ENCODE data around the gene ITPRIP. TPM values are rescaled to one million over a fixed set of nuclear protein-coding genes. Genes with fewer than 3 reads are reported as not detected.

The ITPRIP gene
- total RNA-seq, 1 donor from 2014 or later: 35.4 TPM

DNA sequence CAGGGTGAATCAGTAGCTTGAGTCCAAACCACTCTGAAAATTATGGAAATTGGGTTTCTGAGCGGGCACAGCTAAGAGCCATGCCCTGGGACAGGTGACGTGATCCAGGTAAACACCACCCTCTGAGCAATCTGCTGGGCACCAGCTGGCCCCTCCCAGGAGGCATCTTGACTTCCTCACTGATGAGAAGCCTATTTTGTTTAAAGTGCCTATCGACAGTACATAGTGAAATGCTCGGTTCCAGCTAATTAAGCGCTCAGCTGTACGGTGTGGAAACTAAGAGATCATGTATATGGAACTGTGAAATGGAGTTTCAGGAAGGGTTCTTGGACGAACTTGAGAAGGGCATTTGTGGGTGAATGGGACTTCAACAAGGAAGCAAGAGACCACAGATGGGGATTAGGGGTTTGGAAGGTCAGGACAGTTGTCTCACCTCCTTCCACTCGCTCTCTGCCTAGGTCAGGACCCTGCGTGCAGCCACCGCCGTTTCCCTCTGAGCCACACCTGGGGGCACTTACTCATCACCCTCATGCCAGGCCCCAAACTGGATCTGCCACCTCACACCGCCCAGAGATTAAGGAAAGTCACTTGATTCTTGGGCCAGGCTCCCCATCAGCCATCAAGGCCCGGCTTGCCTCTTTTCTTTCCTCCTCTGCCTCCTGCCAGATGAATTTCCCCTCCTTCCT is 3.2 kb downstream of the ITPRIP start:
- peak overlapping the region; percentile 97 for H3K4me3 ChIP-seq
- H3K27me3 ChIP-seq (ENCODE audit: low read depth): no peaks in the 10 kb centered on the region
- TF ChIP-seq, protein P1, sequence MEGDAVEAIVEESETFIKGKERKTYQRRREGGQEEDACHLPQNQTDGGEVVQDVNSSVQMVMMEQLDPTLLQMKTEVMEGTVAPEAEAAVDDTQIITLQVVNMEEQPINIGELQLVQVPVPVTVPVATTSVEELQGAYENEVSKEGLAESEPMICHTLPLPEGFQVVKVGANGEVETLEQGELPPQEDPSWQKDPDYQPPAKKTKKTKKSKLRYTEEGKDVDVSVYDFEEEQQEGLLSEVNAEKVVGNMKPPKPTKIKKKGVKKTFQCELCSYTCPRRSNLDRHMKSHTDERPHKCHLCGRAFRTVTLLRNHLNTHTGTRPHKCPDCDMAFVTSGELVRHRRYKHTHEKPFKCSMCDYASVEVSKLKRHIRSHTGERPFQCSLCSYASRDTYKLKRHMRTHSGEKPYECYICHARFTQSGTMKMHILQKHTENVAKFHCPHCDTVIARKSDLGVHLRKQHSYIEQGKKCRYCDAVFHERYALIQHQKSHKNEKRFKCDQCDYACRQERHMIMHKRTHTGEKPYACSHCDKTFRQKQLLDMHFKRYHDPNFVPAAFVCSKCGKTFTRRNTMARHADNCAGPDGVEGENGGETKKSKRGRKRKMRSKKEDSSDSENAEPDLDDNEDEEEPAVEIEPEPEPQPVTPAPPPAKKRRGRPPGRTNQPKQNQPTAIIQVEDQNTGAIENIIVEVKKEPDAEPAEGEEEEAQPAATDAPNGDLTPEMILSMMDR (IDR thresholded peaks at IDR 0.05; ENCODE audit: borderline replicate concordance): no peak
- H3K4me1 ChIP-seq: peaks cover 97% of the 10 kb centered on the region
- peak overlapping the region; percentile 99 for H3K27ac ChIP-seq (replicated peaks)
- H3K36me3 ChIP-seq: no peaks in the 10 kb centered on the region
- intact Hi-C loops (cut with micrococcal nuclease): loop anchor here (5.0 kb wide), 1 partner anchor 33 kb away; no protein-coding TSS in a partner anchor
- DNase-seq: no peak
- H3K9me3 ChIP-seq (replicated peaks): no peaks in the 10 kb centered on the region

DNA sequence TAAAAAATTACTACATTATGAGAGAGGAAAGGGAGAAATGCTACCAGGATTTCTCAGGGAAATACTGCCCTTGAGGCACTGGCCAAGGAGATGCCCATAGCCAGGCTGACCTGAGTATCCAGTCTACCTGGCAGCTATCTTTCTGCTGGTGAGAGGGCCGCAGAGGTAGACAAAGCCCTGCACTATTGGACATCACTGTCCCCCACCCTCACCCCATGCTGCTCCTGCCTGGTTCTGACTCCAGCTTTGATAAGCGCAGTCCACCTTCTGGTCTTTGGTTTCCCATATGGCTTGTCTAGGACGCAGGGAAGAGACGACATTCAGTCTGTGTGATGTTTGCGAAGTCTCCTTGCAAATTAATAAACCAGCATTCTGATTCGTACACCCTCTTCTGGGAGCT is 3.7 kb downstream of the ITPRIP start:
- Histone ChIP-seq H3K4me3 (peak overlapping the region; percentile 97), H3K4me1 (peaks cover 97% of the 10 kb centered on the region), H3K9me3 (replicated peaks) (no peaks in the 10 kb centered on the region), H3K27me3 (ENCODE audit: low read depth) (no peaks in the 10 kb centered on the region), H3K27ac (replicated peaks) (peak overlapping the region; percentile 99), H3K36me3 (no peaks in the 10 kb centered on the region)
- DNase-seq: no peak
- intact Hi-C loops (cut with micrococcal nuclease): no loop called here
- TF ChIP-seq, protein P1 (IDR thresholded peaks at IDR 0.05; ENCODE audit: borderline replicate concordance): no peak

DNA sequence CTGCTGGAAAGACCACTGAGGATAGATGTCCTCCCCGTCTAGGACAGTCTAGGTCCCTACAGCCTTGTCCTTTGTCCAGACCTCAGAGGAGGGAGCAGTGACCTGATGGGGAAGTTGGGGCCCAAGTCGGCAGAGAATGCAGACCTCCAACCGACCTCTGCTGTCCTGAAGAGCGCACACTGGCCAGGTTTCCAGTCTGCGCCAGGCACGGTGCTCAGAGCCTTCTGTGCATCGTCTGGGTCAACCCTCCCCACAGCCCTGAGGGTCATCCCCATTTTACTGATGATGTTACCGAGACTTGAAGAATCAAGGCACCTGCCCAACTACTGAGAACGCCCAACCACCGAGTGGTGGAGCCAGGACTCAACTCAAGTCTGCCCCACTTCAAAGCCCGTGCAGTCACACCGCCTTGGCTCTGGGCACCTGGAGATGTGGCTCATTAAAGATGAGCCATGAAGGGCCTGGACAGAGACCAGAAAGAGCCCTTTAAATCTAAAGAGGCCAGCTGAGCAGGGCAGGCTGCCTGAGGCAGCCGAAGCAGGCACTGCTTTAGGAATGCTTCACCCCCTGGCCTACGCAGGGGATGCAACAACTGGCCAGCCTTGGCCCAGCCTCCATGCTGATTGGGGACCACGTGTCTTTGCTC is 4.4 kb downstream of the ITPRIP start:
- Histone ChIP-seq H3K4me1 (peaks cover 97% of the 10 kb centered on the region), H3K9me3 (replicated peaks) (no peaks in the 10 kb centered on the region), H3K36me3 (no peaks in the 10 kb centered on the region), H3K27me3 (ENCODE audit: low read depth) (no peaks in the 10 kb centered on the region), H3K27ac (replicated peaks) (peak overlapping the region; percentile 99), H3K4me3 (peak overlapping the region; percentile 97)
- intact Hi-C loops (cut with micrococcal nuclease): no loop called here
- TF ChIP-seq, protein P1 (IDR thresholded peaks at IDR 0.05; ENCODE audit: borderline replicate concordance): no peak
- DNase-seq: no peak

DNA sequence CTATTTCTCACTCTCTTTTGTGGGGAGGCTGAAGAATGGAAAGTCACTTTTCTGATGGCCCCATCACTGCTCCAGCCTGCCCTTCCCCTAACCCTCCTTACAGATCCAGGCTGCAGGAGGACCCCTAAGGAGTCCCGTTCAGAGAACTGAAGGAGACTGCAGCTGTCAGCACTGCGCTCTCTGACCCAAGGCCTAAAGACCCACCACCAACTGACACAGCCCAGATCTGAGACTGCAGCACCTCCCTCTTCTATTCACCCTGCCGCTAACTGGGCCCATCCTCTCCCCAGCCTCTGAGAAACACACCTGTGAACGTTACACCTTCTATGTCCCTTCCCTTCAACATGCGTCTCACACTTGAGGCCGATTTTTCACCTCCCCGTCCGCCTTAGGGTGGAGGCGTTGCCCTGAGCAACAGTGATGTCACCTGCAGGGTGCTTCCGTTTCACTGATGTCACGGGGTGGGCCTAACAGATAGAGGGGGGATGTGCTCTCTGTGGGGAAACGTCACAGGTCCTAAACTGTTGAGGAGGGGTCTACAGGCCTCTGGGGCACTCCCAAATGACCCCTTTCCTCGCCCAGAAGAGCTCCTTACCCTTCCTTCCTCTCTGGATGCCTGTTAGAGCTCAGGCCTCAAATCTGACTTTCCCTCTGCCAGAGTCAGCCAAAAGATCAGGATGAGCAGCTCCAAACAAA is 5.1 kb downstream of the ITPRIP start:
- H3K27ac ChIP-seq (replicated peaks): peak overlapping the region; percentile 99
- intact Hi-C loops (cut with micrococcal nuclease): no loop called here
- H3K27me3 ChIP-seq (ENCODE audit: low read depth): no peaks in the 10 kb centered on the region
- H3K4me3 ChIP-seq: peak overlapping the region; percentile 97
- no peaks in the 10 kb centered on the region for H3K9me3 ChIP-seq (replicated peaks)
- TF ChIP-seq, protein P1 (IDR thresholded peaks at IDR 0.05; ENCODE audit: borderline replicate concordance): no peak
- no peak for DNase-seq
- H3K4me1 ChIP-seq: peaks cover 99% of the 10 kb centered on the region
- H3K36me3 ChIP-seq: no peaks in the 10 kb centered on the region

DNA sequence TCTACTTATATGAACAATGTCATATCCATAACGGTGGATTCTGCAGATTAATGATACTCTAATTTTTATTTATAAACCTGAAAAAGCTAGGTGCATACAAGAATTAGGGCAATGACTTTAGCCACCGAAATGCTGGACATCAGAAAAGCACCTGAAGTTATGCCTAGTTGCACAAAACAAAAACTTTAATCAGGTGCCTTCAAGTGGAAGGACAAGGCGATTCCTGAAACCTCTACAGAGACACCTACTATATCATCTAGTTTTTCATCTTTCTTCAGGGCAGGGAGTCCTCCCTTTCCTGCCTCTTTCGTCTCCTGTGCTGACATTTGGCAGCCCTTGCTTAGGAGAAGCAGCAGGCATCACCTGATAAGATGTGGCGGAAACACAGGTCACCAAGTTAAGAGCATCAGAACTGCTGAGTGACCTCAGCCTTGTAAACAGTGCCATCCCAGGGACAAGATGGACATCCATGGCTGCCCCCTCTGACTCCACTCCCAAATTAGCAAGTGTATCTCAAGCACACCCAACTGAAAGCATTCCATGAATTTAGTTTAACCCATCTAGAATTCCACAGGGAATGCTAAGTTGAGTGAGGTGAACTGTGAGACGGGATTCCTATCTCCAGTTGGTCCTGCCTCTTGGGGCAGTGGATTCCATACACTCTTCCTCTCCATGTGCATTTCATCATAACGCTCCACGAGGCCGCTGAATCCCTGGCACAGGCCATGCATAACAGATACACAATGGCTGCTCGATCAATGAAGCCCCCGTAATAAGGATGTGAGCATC is 5.8 kb downstream of the ITPRIP start:
- peak overlapping the region; percentile 99 for H3K27ac ChIP-seq (replicated peaks)
- H3K9me3 ChIP-seq (replicated peaks): no peaks in the 10 kb centered on the region
- no peaks in the 10 kb centered on the region for H3K27me3 ChIP-seq (ENCODE audit: low read depth)
- peak overlapping the region; percentile 51 for H3K4me3 ChIP-seq
- H3K4me1 ChIP-seq: peaks cover 99% of the 10 kb centered on the region
- H3K36me3 ChIP-seq: no peaks in the 10 kb centered on the region
- DNase-seq: no peak
- intact Hi-C loops (cut with micrococcal nuclease): no loop called here
- TF ChIP-seq, protein P1 (IDR thresholded peaks at IDR 0.05; ENCODE audit: borderline replicate concordance): no peak

Data from left ventricle myocardium inferior (tissue), 1 donor.